Epithelial cell of esophagus (primary cell): ENCODE results near the gene CCDC134.

Experiments used
- DNase-seq: peaks from one replicate; pipeline ENCODE4 v3.0.0; 2010; ENCODE audit warnings: low read depth
- H3K4me3 ChIP-seq: 2 replicates; pipeline ENCODE4 v1.5.1; 2011; ENCODE audit warnings: mild to moderate bottlenecking, low read length, control low read depth
- CTCF ChIP-seq: IDR thresholded peaks from 2 replicates; pipeline ENCODE4 v1.5.1; 2011; ENCODE audit warnings: low read depth, mild to moderate bottlenecking, low read length, control low read depth, inconsistent platforms; ENCODE audit not compliant: insufficient read depth; ENCODE audit errors: missing control alignments

Gene CCDC134

DNA sequence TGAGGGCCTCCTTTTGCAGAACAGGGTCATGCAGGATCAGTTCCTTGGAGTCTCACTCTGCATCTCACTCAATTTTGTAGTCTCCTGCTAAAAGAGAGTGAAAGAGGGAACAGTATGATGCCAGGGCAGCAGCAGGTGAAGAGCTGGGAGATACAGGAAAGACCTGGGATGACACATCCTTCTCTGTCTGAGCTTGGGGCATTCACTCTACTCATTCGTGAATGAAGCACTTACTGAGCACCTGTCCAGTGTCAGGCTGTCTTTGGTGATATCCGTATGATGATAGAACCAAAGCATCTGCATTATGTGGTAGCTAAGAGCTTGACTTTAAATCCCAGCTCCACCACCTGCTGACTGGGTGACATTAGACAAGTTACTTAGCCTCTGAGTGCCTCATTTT is 46.8 kb downstream of the CCDC134 start:
- TF ChIP-seq CTCF, result no peak
- no peak overlapping the region for H3K4me3 ChIP-seq
- DNase-seq, result peak; percentile 65

DNA sequence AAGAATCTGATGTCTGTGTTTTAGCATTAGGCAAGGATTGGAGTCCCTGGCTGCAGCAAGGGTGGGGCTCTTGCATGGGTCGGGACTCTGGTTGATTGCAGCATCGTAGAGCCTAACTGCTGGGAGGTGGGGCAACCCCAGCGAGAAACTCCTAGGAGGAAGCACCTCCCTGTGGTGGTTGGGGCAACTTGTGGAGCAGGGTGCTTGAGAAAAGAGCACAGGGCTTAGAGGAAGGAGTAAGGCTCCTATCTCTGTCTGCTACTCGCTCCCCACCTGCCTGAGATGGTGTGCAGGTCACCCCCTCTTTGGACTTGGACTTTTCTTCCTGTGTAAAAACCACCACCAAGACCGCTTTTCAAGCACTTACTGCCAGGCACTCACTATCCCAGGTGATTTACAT is 48.0 kb downstream of the CCDC134 start:
- peak; percentile 58 for TF ChIP-seq CTCF
- no peak overlapping the region for H3K4me3 ChIP-seq
- peak; percentile 83 for DNase-seq

DNA sequence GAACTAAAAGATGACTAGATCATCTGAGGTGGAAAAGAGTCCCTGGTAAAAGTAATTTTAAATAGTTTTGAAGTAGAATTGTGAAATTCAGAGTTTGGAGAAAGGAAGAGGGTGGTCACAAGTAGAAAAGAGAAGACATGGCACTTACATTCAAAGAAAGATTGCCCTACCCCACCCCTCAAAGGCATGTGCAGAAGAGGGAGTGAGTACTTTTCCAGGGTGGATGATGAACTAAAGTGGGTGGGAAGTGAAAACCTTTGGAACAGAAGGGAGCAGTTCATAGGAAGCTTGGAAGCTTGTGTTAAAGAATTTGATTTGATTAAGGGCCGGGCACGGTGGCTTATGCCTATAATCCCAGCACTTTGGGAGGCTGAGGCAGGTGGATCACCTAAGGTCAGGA is 56.0 kb downstream of the CCDC134 start:
- peak; percentile 24 for DNase-seq
- H3K4me3 ChIP-seq, result no peak overlapping the region
- TF ChIP-seq CTCF, result no peak

GRCh38 chr22:41857155-41857859 is 56.8 kb downstream of the CCDC134 start:
- peak; percentile 94 for DNase-seq
- peak; percentile 75 for TF ChIP-seq CTCF
- H3K4me3 ChIP-seq, result no peak overlapping the region

- H3K4me3 ChIP-seq, result no peak overlapping the region
- DNase-seq, result no peak
- TF ChIP-seq CTCF, result no peak
Measured at GRCh38 chr22:41857860-41858199, 57.4 kb downstream of the CCDC134 start.

DNA sequence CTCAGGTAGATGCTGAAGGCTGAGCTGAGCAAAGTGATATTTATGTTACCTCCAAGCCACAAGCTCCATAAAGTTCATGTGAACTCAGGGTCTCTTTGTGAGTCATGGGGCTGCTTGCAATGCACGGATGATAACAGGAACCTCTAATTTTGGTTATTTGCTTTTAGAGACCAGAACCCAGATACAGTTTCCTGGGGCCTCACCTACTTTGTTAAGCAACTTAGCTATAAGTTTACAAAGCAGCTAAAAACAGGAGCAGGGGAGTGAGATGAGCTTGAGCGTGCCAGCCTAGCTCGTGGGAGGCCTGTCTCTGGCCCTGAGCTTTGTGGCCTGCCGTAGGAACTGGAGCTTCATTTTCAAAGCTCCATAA is 61.7 kb downstream of the CCDC134 start:
- no peak overlapping the region for H3K4me3 ChIP-seq
- TF ChIP-seq CTCF, result no peak
- no peak for DNase-seq
